Gastrocnemius medialis (tissue), 4 donors: ENCODE data around the gene GOSR2.

Experiments used
- POLR2A ChIP-seq, 2 donors: fragments of 450-650 bp; IDR thresholded peaks; one replicate each; pipeline ENCODE4 v1.6.1; 2017; ENCODE audit warnings: antibody characterized with exemption in 2 of 2, mild to moderate bottlenecking in 2 of 2, moderate library complexity in 2 of 2
- TF ChIP-seq, protein P1 (sequence below), 5 experiments: fragments of 450-650 bp in 3 of 5; fragments of 200-600 bp in 2 of 5; sonication (generic) in 2 of 5; IDR thresholded peaks in 4 of 5; conservative IDR thresholded peaks in 1 of 5; 1 replicate in 4 of 5; 2 replicates in 1 of 5; pipeline ENCODE4 v1.5.1; 2016 to 2019; ENCODE audit warnings: antibody characterized with exemption in 5 of 5, mild to moderate bottlenecking in 3 of 5, moderate library complexity in 3 of 5

DNA sequence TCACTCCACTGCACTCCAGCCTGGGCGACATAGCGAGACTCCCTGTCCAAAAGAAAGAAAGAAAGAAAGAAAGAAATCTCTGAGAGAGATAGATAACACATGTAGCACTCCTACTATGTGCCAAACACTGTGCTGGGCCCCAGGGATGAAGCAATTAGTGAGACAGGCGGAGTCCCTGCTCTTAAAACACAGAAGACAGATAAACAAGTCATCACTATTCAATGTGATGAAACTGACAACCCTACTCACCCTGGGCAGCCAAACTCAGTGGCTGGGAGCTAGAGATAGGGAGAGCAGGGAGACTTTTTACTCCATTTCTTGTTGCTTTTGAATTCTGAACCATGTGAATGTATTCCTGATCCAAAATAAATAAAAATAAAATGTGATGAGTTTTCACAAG, 35.2 kb upstream of the GOSR2 start:
- TF ChIP-seq, protein P1, sequence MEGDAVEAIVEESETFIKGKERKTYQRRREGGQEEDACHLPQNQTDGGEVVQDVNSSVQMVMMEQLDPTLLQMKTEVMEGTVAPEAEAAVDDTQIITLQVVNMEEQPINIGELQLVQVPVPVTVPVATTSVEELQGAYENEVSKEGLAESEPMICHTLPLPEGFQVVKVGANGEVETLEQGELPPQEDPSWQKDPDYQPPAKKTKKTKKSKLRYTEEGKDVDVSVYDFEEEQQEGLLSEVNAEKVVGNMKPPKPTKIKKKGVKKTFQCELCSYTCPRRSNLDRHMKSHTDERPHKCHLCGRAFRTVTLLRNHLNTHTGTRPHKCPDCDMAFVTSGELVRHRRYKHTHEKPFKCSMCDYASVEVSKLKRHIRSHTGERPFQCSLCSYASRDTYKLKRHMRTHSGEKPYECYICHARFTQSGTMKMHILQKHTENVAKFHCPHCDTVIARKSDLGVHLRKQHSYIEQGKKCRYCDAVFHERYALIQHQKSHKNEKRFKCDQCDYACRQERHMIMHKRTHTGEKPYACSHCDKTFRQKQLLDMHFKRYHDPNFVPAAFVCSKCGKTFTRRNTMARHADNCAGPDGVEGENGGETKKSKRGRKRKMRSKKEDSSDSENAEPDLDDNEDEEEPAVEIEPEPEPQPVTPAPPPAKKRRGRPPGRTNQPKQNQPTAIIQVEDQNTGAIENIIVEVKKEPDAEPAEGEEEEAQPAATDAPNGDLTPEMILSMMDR (IDR thresholded peaks at IDR 0.05 in 4 of 5, conservative IDR thresholded peaks at IDR 0.05 in 1 of 5): no peak
- no peak for TF ChIP-seq POLR2A (IDR thresholded peaks at IDR 0.05)
